Mammary epithelial cell (primary cell): ENCODE data around the gene SARDH.

ENCODE experiments used
- EZH2 ChIP-seq: IDR thresholded peaks from 2 replicates; pipeline ENCODE4 v1.6.1; 2012; ENCODE audit warnings: low read length, inconsistent platforms, borderline replicate concordance
- TF ChIP-seq, protein P1 (sequence below), 2 donors: IDR thresholded peaks in 1 of 2; conservative IDR thresholded peaks in 1 of 2; 2 replicates each; pipeline ENCODE4 v1.5.1; 2011 to 2012; ENCODE audit warnings: inconsistent platforms in 2 of 2, low read length in 2 of 2, mild to moderate bottlenecking in 2 of 2, control low read depth in 1 of 2, low read depth in 1 of 2; ENCODE audit not compliant: insufficient read depth in 1 of 2; ENCODE audit errors: extremely low read depth in 1 of 2

GRCh38 chr9:133701321-133701980, 36.7 kb downstream of the SARDH start:
- TF ChIP-seq, protein P1, sequence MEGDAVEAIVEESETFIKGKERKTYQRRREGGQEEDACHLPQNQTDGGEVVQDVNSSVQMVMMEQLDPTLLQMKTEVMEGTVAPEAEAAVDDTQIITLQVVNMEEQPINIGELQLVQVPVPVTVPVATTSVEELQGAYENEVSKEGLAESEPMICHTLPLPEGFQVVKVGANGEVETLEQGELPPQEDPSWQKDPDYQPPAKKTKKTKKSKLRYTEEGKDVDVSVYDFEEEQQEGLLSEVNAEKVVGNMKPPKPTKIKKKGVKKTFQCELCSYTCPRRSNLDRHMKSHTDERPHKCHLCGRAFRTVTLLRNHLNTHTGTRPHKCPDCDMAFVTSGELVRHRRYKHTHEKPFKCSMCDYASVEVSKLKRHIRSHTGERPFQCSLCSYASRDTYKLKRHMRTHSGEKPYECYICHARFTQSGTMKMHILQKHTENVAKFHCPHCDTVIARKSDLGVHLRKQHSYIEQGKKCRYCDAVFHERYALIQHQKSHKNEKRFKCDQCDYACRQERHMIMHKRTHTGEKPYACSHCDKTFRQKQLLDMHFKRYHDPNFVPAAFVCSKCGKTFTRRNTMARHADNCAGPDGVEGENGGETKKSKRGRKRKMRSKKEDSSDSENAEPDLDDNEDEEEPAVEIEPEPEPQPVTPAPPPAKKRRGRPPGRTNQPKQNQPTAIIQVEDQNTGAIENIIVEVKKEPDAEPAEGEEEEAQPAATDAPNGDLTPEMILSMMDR (conservative IDR thresholded peaks at IDR 0.05 in 1 of 2, IDR thresholded peaks at IDR 0.05 in 1 of 2; ENCODE audit: extremely low read depth in 1 of 2, insufficient read depth in 1 of 2, low read depth in 1 of 2, low read length in 2 of 2): no peak
- no peak for TF ChIP-seq EZH2
